Measurements from ENCODE around the gene ITGB1.

The ITGB1 gene

DNA sequence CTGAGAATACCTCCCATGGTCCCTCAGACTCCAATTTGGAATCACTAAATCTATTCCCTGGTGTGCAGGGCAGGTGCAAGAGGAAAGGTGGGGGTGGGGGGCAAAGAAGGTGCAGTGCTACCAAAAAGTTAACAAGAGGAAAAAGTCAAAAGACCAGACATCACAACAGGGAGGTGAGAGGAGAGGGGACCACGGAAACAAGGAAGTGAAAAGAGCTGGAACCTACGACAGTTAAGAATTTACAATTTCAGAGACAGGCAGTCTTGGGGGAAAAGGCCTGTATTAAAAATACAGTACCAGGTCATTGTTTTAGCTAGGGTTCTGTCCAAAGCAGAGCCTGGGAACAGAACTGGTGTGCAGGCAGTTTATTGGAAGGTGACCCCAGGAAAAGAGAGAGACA lies 14.6 kb downstream of the ITGB1 start:
- ATAC-seq (replicated peaks) (peak; percentile 81 to 84), DNase-seq (no peak)
- Mint-ChIP-seq H3K4me3 (peak overlapping the region; percentile 21 to 46), H3K9me3 (no peaks in the 10 kb centered on the region), H3K36me3 (peaks cover 5 to 13% of the 10 kb centered on the region in 2 donors), H3K4me1 (peaks cover 37 to 46% of the 10 kb centered on the region in 2 donors), H3K27me3 (no peaks in the 10 kb centered on the region), H3K27ac (peak overlapping the region; percentile 65)

- ATAC-seq (replicated peaks) (no peak), DNase-seq (no peak)
- Mint-ChIP-seq H3K27ac (no peak overlapping the region), H3K4me3 (no peak overlapping the region), H3K9me3 (no peaks in the 10 kb centered on the region), H3K27me3 (no peaks in the 10 kb centered on the region), H3K4me1 (peaks cover 40 to 50% of the 10 kb centered on the region in 2 donors), H3K36me3 (peaks cover 5 to 13% of the 10 kb centered on the region in 2 donors)
Measured at GRCh38 chr10:32942081-32942480, 15.9 kb downstream of the ITGB1 start.

DNA sequence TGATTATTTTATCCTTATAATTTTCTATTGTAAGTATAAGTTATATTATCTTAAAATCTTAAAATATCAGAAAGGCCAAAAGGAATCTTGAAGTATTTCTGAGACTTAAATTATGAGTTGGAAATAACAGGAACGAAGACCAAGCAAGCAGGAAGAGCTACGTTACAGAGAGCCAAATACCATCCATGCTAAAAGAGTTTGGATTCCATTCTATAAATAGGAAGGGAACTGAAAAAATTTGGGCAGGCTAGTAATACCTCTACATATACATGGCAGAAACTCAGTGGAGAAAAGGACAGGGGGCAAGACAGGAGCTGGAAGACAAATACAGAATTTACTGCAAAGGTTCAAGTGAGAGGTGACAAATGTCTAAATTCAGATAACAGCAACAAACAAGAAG lies 16.7 kb downstream of the ITGB1 start:
- Mint-ChIP-seq H3K36me3 (peaks cover 5 to 13% of the 10 kb centered on the region in 2 donors), H3K4me1 (peaks cover 40 to 50% of the 10 kb centered on the region in 2 donors), H3K27me3 (no peaks in the 10 kb centered on the region), H3K9me3 (no peaks in the 10 kb centered on the region), H3K27ac (no peak overlapping the region), H3K4me3 (no peak overlapping the region)
- ATAC-seq (replicated peaks) (no peak), DNase-seq (no peak)

GRCh38 chr10:32940321-32941301 lies 17.4 kb downstream of the ITGB1 start:
- Mint-ChIP-seq H3K9me3 (no peaks in the 10 kb centered on the region), H3K36me3 (peaks cover 5 to 20% of the 10 kb centered on the region in 2 donors), H3K27me3 (no peaks in the 10 kb centered on the region), H3K27ac (peak overlapping the region; percentile 20), H3K4me1 (peaks cover 37 to 54% of the 10 kb centered on the region in 2 donors), H3K4me3 (no peak overlapping the region)
- DNase-seq (no peak), ATAC-seq (replicated peaks) (peak; percentile 49 to 69)

- H3K4me3 Mint-ChIP-seq: no peak overlapping the region
- H3K4me1 Mint-ChIP-seq: peaks cover 38 to 55% of the 10 kb centered on the region in 2 donors
- no peak for DNase-seq
- H3K27me3 Mint-ChIP-seq: no peaks in the 10 kb centered on the region
- H3K9me3 Mint-ChIP-seq: no peaks in the 10 kb centered on the region
- no peak for ATAC-seq (replicated peaks)
- H3K27ac Mint-ChIP-seq: peak overlapping the region; percentile 68
- peaks cover 5 to 28% of the 10 kb centered on the region in 2 donors for H3K36me3 Mint-ChIP-seq
Measured at GRCh38 chr10:32939296-32940111, 18.5 kb downstream of the ITGB1 start.

GRCh38 chr10:32938554-32939061 lies 19.4 kb downstream of the ITGB1 start:
- Mint-ChIP-seq H3K27me3 (no peaks in the 10 kb centered on the region), H3K36me3 (peaks cover 5 to 24% of the 10 kb centered on the region in 2 donors), H3K4me1 (peaks cover 33 to 49% of the 10 kb centered on the region in 2 donors), H3K9me3 (no peaks in the 10 kb centered on the region), H3K27ac (peak overlapping the region; percentile 26), H3K4me3 (peak overlapping the region; percentile 51 to 60)
- DNase-seq (no peak), ATAC-seq (replicated peaks) (no peak)

DNA sequence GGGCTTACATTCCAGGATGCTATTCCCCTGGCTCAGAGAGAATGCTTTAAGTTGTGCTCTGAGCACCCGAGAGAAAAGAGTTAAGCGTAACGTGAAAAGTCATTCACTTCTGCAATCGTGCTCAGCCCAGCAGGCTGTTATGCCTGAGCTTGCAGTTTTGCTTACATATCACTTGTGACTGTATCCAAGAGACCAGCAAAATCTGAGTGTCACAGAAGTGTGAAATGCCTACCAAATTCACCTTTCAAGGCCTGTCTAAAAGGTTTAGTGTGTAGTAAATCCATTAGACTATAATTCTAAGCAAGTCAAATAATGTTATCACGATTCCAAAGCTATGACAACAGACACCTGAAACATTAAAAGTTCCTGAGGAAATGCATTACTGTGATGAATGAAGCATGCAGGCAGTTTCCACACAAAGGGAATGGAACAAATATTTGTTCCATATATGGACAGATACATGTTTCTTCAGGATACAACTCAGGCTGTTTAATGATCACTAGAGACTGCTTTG lies 20.1 kb downstream of the ITGB1 start:
- DNase-seq (no peak), ATAC-seq (replicated peaks) (peak; percentile 59 to 68)
- H3K4me1 Mint-ChIP-seq: peaks cover 29 to 43% of the 10 kb centered on the region in 2 donors
- H3K27ac Mint-ChIP-seq: no peak overlapping the region
- H3K4me3 Mint-ChIP-seq: peak overlapping the region in 1 of 2 donors; percentile 60
- H3K27me3 Mint-ChIP-seq: no peaks in the 10 kb centered on the region
- H3K36me3 Mint-ChIP-seq: peaks cover 7 to 24% of the 10 kb centered on the region in 2 donors
- H3K9me3 Mint-ChIP-seq: no peaks in the 10 kb centered on the region

DNA sequence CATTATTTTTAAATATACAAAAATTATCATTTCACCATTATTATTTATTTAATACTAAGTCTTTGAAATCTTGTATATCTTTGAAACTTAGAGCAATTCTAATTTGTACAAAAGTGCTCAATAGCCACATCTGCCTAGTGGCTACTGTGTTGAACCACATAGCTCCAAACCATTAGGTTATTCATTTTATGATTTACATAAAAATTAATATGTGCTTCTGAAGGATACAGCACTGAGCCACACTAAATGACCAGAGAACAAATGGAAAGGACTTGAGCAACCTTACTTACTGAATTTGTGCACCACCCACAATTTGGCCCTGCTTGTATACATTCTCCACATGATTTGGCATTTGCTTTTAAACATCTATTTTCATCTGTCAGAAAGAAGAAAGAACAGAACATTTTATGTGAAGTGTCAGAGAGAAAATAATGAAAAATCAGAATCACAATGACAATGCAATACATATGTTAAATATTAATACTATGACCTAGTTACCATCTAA lies 25.8 kb downstream of the ITGB1 start:
- Mint-ChIP-seq H3K27me3 (no peaks in the 10 kb centered on the region), H3K27ac (no peak overlapping the region), H3K36me3 (peaks cover 20 to 39% of the 10 kb centered on the region in 2 donors)

DNA sequence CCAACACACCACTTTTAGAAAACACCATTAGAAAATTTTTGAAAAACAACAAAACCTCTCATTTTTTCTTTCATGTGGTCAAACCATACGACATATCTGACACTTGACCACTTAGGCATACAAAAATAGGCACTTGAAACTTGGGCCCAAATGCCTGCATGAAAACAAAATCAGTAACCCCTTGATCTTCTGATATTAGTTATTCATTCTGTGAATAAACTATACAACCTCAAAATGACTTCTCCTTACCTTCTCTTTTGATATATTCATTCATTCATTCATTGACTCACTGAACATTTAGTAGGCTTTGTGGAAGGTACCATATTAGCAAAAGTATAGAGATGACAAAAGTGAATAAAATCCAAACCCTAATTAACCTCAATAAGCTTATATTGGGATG lies 26.4 kb downstream of the ITGB1 start:
- no peak overlapping the region for H3K27ac Mint-ChIP-seq
- no peaks in the 10 kb centered on the region for H3K9me3 Mint-ChIP-seq
- no peak for ATAC-seq (replicated peaks)
- peaks cover 26 to 46% of the 10 kb centered on the region in 2 donors for H3K36me3 Mint-ChIP-seq
- H3K27me3 Mint-ChIP-seq: no peaks in the 10 kb centered on the region
- no peak for DNase-seq
- H3K4me1 Mint-ChIP-seq: peaks cover 3 to 5% of the 10 kb centered on the region in 2 donors
- H3K4me3 Mint-ChIP-seq: no peak overlapping the region

More for the DNA sequence above, 25.8 kb downstream of the ITGB1 start:
- no peak for DNase-seq
- Mint-ChIP-seq H3K4me1 (peaks cover 3 to 5% of the 10 kb centered on the region in 2 donors), H3K9me3 (no peaks in the 10 kb centered on the region), H3K4me3 (no peak overlapping the region)
- ATAC-seq (replicated peaks): no peak

GRCh38 chr10:32930036-32930435 lies 28.0 kb downstream of the ITGB1 start:
- Mint-ChIP-seq H3K4me3 (no peak overlapping the region), H3K9me3 (peaks cover 0 to 1% of the 10 kb centered on the region in 2 donors), H3K4me1 (peaks cover 0 to 2% of the 10 kb centered on the region in 2 donors), H3K27ac (no peak overlapping the region), H3K27me3 (no peaks in the 10 kb centered on the region), H3K36me3 (peaks cover 34 to 46% of the 10 kb centered on the region in 2 donors)
- ATAC-seq (replicated peaks) (no peak), DNase-seq (no peak)

DNA sequence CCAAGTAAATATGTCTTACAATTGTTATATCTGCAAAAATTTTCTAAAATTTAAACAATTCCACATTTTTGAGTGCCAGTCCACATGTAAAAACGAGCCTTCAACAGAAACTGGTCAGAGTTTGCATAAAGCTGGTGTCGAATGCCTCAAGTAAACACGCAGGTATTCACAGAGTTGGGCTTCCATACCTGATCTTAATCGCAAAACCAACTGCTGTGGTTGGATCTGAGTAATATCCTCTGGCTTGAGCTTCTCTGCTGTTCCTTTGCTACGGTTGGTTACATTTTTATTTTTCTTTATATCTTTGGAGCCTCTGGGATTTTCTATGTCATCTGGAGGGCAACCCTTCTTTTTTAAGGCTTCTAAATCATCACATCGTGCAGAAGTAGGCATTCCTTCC lies 28.4 kb downstream of the ITGB1 start:
- ATAC-seq (replicated peaks) (no peak), DNase-seq (no peak)
- H3K27ac Mint-ChIP-seq: no peak overlapping the region
- H3K36me3 Mint-ChIP-seq: peaks cover 34 to 42% of the 10 kb centered on the region in 2 donors
- no peak overlapping the region for H3K4me3 Mint-ChIP-seq
- H3K27me3 Mint-ChIP-seq: no peaks in the 10 kb centered on the region
- H3K4me1 Mint-ChIP-seq: peaks cover 0 to 2% of the 10 kb centered on the region in 2 donors
- peaks cover 0 to 1% of the 10 kb centered on the region in 2 donors for H3K9me3 Mint-ChIP-seq

DNA sequence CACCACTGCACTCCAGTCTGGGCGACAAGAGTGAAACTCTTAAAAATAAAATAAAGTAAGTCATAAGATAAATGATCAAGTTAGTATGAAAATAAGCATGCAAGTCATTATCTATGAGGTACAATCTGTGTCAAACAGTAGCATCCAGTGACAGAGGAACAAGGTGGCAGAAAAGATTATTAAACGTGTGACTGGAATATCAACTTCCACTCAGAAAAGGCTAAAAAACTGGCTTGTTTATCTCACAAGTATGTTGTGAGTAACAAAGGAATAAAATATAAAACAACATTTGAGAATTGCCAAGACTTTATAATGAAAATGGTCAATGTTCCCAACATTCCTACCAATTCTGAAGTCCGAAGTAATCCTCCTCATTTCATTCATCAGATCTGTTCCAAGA lies 30.3 kb downstream of the ITGB1 start:
- ATAC-seq (replicated peaks): no peak
- DNase-seq: no peak
- Mint-ChIP-seq H3K4me1 (peaks cover 0 to 4% of the 10 kb centered on the region in 2 donors), H3K9me3 (peaks cover 0 to 1% of the 10 kb centered on the region in 2 donors), H3K27ac (no peak overlapping the region), H3K4me3 (no peak overlapping the region), H3K27me3 (no peaks in the 10 kb centered on the region), H3K36me3 (peaks cover 35 to 49% of the 10 kb centered on the region in 2 donors)

DNA sequence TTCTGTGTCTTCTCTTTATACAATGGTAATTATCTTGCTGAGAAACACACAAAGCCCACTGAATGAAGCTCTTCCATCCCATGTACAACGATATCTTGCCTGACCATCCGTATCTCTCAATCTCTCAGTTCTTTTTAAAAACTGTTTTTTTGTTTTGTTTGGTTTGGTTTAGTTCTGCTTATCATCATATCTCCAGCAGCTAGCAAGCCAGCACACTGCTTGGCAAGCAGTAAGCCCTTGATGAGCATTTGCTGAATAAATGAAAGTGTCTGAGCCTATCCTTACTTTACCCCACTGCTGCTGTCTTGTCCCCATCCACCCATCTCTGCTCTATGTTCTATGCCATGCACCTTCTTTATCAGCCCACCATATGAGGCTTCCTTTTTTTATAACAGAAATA lies 34.2 kb downstream of the ITGB1 start:
- H3K4me1 Mint-ChIP-seq: peaks cover 0 to 2% of the 10 kb centered on the region in 2 donors
- H3K36me3 Mint-ChIP-seq: peaks cover 33 to 53% of the 10 kb centered on the region in 2 donors
- H3K27me3 Mint-ChIP-seq: no peaks in the 10 kb centered on the region
- no peak for DNase-seq
- H3K27ac Mint-ChIP-seq: no peak overlapping the region
- no peak overlapping the region for H3K4me3 Mint-ChIP-seq
- ATAC-seq (replicated peaks): no peak
- H3K9me3 Mint-ChIP-seq: peaks cover 0 to 1% of the 10 kb centered on the region in 2 donors

- H3K4me1 Mint-ChIP-seq: peaks cover 0 to 2% of the 10 kb centered on the region in 2 donors
- DNase-seq (no peak), ATAC-seq (replicated peaks) (no peak)
- H3K27me3 Mint-ChIP-seq: no peaks in the 10 kb centered on the region
- H3K4me3 Mint-ChIP-seq: no peak overlapping the region
- H3K9me3 Mint-ChIP-seq: peaks cover 0 to 1% of the 10 kb centered on the region in 2 donors
- peak overlapping the region; percentile 26 for H3K27ac Mint-ChIP-seq
- H3K36me3 Mint-ChIP-seq: peaks cover 32 to 51% of the 10 kb centered on the region in 2 donors
Measured at GRCh38 chr10:32923134-32923533, 34.9 kb downstream of the ITGB1 start.

Measured in stimulated activated naive B cell treated with anti-CD40 and anti-IgM and Interleukin-4, amounts not matched to agents 10 μg/mL and 1 μg/mL and 100 μg/mL, for 72 hours (primary cell).